Measurements from ENCODE around the gene LIN54. TPM values are rescaled to one million over a fixed set of nuclear protein-coding genes. Genes with fewer than 3 reads are reported as not detected.
"Not testable (repeated sequence)": the region's sequence is repeated elsewhere in the genome, so short reads cannot be mapped to it uniquely, and the experiment has no call there.

Gene LIN54
- total RNA-seq, 2 donors from 2014 or later: 10.3 to 13.6 TPM

GRCh38 chr4:82918091-82918490 lies 92.5 kb downstream of the LIN54 start:
- Histone ChIP-seq H3K4me1 (ENCODE audit: control insufficient read depth in 1 of 2, low read depth in 2 of 2) (no peaks in the 10 kb centered on the region), H3K9me3 (no peaks in the 10 kb centered on the region), H3K36me3 (no peaks in the 10 kb centered on the region), H3K27me3 (replicated peaks; ENCODE audit: insufficient read depth) (no peaks in the 10 kb centered on the region), H3K27ac (no peak overlapping the region), H3K4me3 (no peak overlapping the region)
- DNase-seq (ENCODE audit: low spot score) (no peak), ATAC-seq (ENCODE audit: insufficient number of reproducible peaks, low FRiP score, low read depth) (no peak)
- TF ChIP-seq CTCF (IDR thresholded peaks at IDR 0.05): no peak

- H3K4me3 ChIP-seq; H3K27ac ChIP-seq; H3K4me1 ChIP-seq (ENCODE audit: control insufficient read depth in 1 of 2, low read depth in 2 of 2); ATAC-seq (ENCODE audit: insufficient number of reproducible peaks, low FRiP score, low read depth); H3K9me3 ChIP-seq; H3K27me3 ChIP-seq (replicated peaks; ENCODE audit: insufficient read depth); DNase-seq (ENCODE audit: low spot score); H3K36me3 ChIP-seq: not testable (repeated sequence)
Observed at GRCh38 chr4:82913968-82914367, 96.7 kb downstream of the LIN54 start.

DNA sequence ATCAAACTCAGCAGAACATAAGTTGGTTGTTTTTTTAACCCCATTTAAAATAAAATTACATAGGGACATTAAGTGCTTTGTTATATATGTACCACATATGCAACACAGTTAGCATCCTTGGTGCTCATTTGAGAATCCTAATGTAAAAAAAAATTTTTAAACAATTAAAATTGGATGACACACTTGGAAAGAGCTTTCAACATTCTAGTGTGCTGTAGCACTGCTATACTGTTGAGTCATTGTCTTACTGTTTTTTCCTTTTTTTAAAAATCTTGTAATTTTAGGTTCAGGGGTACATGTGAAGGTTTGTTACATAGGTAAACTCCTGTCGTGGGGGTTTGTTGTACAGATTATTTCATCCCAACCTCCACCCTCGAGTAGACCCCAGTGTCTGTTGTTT lies 97.3 kb downstream of the LIN54 start:
- H3K4me1 ChIP-seq (ENCODE audit: control insufficient read depth in 1 of 2, low read depth in 2 of 2): no peaks in the 10 kb centered on the region
- no peak overlapping the region for H3K27ac ChIP-seq
- no peak overlapping the region for H3K4me3 ChIP-seq
- H3K36me3 ChIP-seq: peaks cover 3% of the 10 kb centered on the region
- DNase-seq (ENCODE audit: low spot score) (no peak), ATAC-seq (ENCODE audit: insufficient number of reproducible peaks, low FRiP score, low read depth) (no peak)
- no peaks in the 10 kb centered on the region for H3K27me3 ChIP-seq (replicated peaks; ENCODE audit: insufficient read depth)
- no peak for TF ChIP-seq CTCF (IDR thresholded peaks at IDR 0.05)
- no peaks in the 10 kb centered on the region for H3K9me3 ChIP-seq

GRCh38 chr4:82909326-82909725 lies 101.3 kb downstream of the LIN54 start:
- Histone ChIP-seq H3K27ac (no peak overlapping the region), H3K36me3 (peaks cover 9% of the 10 kb centered on the region), H3K9me3 (no peaks in the 10 kb centered on the region), H3K27me3 (replicated peaks; ENCODE audit: insufficient read depth) (no peaks in the 10 kb centered on the region), H3K4me1 (ENCODE audit: control insufficient read depth in 1 of 2, low read depth in 2 of 2) (no peaks in the 10 kb centered on the region), H3K4me3 (no peak overlapping the region)
- no peak for ATAC-seq (ENCODE audit: insufficient number of reproducible peaks, low FRiP score, low read depth)
- no peak for TF ChIP-seq CTCF (IDR thresholded peaks at IDR 0.05)
- DNase-seq (ENCODE audit: low spot score): no peak

DNA sequence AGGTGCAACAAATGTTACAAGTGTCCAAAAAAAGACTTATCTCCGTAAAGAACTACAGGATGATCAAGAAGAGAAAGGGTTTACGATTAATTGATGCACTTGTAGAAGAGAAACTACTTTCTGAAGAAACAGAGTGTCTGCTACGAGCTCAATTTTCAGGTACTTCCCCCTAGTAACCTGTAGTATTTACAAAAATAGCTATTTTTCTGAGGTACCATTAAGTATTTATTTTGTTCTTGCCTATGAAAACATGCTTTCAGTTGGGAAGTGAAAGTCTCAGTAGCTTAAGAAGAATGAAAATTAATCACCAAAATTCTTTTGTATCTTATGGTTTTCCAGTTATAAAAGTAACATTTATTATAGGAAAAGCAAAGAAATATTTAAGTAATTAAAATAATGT lies 104.2 kb downstream of the LIN54 start:
- TF ChIP-seq CTCF (IDR thresholded peaks at IDR 0.05): no peak
- H3K9me3 ChIP-seq: no peaks in the 10 kb centered on the region
- no peak overlapping the region for H3K27ac ChIP-seq
- no peaks in the 10 kb centered on the region for H3K27me3 ChIP-seq (replicated peaks; ENCODE audit: insufficient read depth)
- H3K36me3 ChIP-seq: peaks cover 9% of the 10 kb centered on the region
- H3K4me1 ChIP-seq (ENCODE audit: control insufficient read depth in 1 of 2, low read depth in 2 of 2): peaks cover 0 to 9% of the 10 kb centered on the region in 2 donors
- H3K4me3 ChIP-seq: no peak overlapping the region
- no peak for DNase-seq (ENCODE audit: low spot score)
- ATAC-seq (ENCODE audit: insufficient number of reproducible peaks, low FRiP score, low read depth): no peak

GRCh38 chr4:82905205-82905604 lies 105.4 kb downstream of the LIN54 start:
- no peak for DNase-seq (ENCODE audit: low spot score)
- Histone ChIP-seq H3K27ac (no peak overlapping the region), H3K4me1 (ENCODE audit: control insufficient read depth in 1 of 2, low read depth in 2 of 2) (peaks cover 0 to 10% of the 10 kb centered on the region in 2 donors), H3K4me3 (no peak overlapping the region), H3K27me3 (replicated peaks; ENCODE audit: insufficient read depth) (no peaks in the 10 kb centered on the region), H3K9me3 (no peaks in the 10 kb centered on the region), H3K36me3 (peaks cover 6% of the 10 kb centered on the region)
- ATAC-seq (ENCODE audit: insufficient number of reproducible peaks, low FRiP score, low read depth): no peak
- no peak for TF ChIP-seq CTCF (IDR thresholded peaks at IDR 0.05)

Data from thoracic aorta (tissue), 2 donors.